Peyer's patch (tissue), 4 donors: ENCODE results near the gene SUGP1. TPM values are rescaled to one million over a fixed set of nuclear protein-coding genes. Genes with fewer than 3 reads are reported as not detected.
"Not testable (repeated sequence)": the region's sequence is repeated elsewhere in the genome, so short reads cannot be mapped to it uniquely, and the experiment has no call there.

Source experiments
- DNase-seq, 3 donors: peaks; one replicate each; pipeline ENCODE4 v3.0.0-alpha.2; 2017 to 2019
- H3K27ac ChIP-seq, 4 donors: fragments of 200-600 bp; sonication (generic); one replicate each; pipeline ENCODE4 v1.5.1; 2016 to 2019
- H3K27me3 ChIP-seq, 2 donors: fragments of 200-600 bp; sonication (generic); one replicate each; pipeline ENCODE4 v1.5.1; 2019
- H3K36me3 ChIP-seq, 3 donors: fragments of 200-600 bp; sonication (generic); one replicate each; pipeline ENCODE4 v1.5.1; 2016 to 2019
- H3K4me1 ChIP-seq, 4 donors: fragments of 200-600 bp; sonication (generic); one replicate each; pipeline ENCODE4 v1.5.1; 2016 to 2019
- H3K4me3 ChIP-seq, 4 donors: fragments of 200-600 bp; sonication (generic); 1 replicate in 3 of 4; 2 replicates in 1 of 4; pipeline ENCODE4 v1.5.1; 2016 to 2019; ENCODE audit warnings: mild to moderate bottlenecking in 1 of 4
- H3K9me3 ChIP-seq, 4 donors: fragments of 200-600 bp; sonication (generic); one replicate each; pipeline ENCODE4 v1.5.1; 2016 to 2019; ENCODE audit warnings: mild to moderate bottlenecking in 1 of 4
- CTCF ChIP-seq, 6 experiments: fragments of 450-650 bp in 4 of 6; fragments of 200-600 bp in 2 of 6; sonication (generic) in 1 of 6; IDR thresholded peaks; one replicate each; pipeline ENCODE4 v1.5.1; 2017 to 2019; ENCODE audit warnings: antibody characterized with exemption in 6 of 6, mild to moderate bottlenecking in 3 of 6, moderate library complexity in 1 of 6
- POLR2A ChIP-seq, 2 donors: fragments of 450-650 bp; IDR thresholded peaks; one replicate each; pipeline ENCODE4 v1.5.1; 2017; ENCODE audit warnings: antibody characterized with exemption in 2 of 2, mild to moderate bottlenecking in 2 of 2, moderate library complexity in 2 of 2
- total RNA-seq, 4 donors: library from RNA; depleted of rRNA; stranded (reverse); fragments of >200 nt; gene quantifications; one replicate each; pipeline ENCODE4 v1.1.0, GENCODE V29; 2016

The SUGP1 gene
- total RNA-seq, 4 donors from 2014 or later, result 49.5 to 58.6 (median 55.2) TPM

- H3K27me3 ChIP-seq, result no peaks in the 10 kb centered on the region
- DNase-seq, result no peak
- TF ChIP-seq POLR2A (IDR thresholded peaks at IDR 0.05) (no peak), CTCF (IDR thresholded peaks at IDR 0.05) (no peak)
- H3K9me3 ChIP-seq, result no peaks in the 10 kb centered on the region
- H3K27ac ChIP-seq, result no peak overlapping the region
- peaks cover 0 to 84% (median 2%) of the 10 kb centered on the region in 3 donors for H3K36me3 ChIP-seq
- no peaks in the 10 kb centered on the region for H3K4me1 ChIP-seq
- no peak overlapping the region for H3K4me3 ChIP-seq
These were observed 33.7 kb upstream of the SUGP1 start for GRCh38 chr19:19354007-19354406.

GRCh38 chr19:19352823-19353222, 32.5 kb upstream of the SUGP1 start:
- no peak for DNase-seq
- Histone ChIP-seq H3K4me1 (no peaks in the 10 kb centered on the region), H3K9me3 (no peaks in the 10 kb centered on the region), H3K27me3 (no peaks in the 10 kb centered on the region), H3K27ac (no peak overlapping the region), H3K4me3 (no peak overlapping the region), H3K36me3 (peaks cover 0 to 92% (median 3%) of the 10 kb centered on the region in 3 donors)
- TF ChIP-seq CTCF (IDR thresholded peaks at IDR 0.05) (no peak), POLR2A (IDR thresholded peaks at IDR 0.05) (no peak)

GRCh38 chr19:19350756-19351155, 30.4 kb upstream of the SUGP1 start:
- DNase-seq, result not testable (repeated sequence)

GRCh38 chr19:19349365-19349764, 29.1 kb upstream of the SUGP1 start:
- Histone ChIP-seq H3K4me1 (no peaks in the 10 kb centered on the region), H3K27ac (no peak overlapping the region), H3K9me3 (no peaks in the 10 kb centered on the region), H3K4me3 (no peak overlapping the region), H3K36me3 (peaks cover 0 to 97% (median 3%) of the 10 kb centered on the region in 3 donors), H3K27me3 (no peaks in the 10 kb centered on the region)
- no peak for TF ChIP-seq POLR2A (IDR thresholded peaks at IDR 0.05)
- no peak for TF ChIP-seq CTCF (IDR thresholded peaks at IDR 0.05)
- no peak for DNase-seq

More at GRCh38 chr19:19350756-19351155, 30.4 kb upstream of the SUGP1 start:
- H3K27ac ChIP-seq, H3K27me3 ChIP-seq, H3K9me3 ChIP-seq, H3K4me1 ChIP-seq, H3K4me3 ChIP-seq: not testable (repeated sequence)
- peaks cover 0 to 97% (median 3%) of the 10 kb centered on the region in 3 donors for H3K36me3 ChIP-seq

- H3K36me3 ChIP-seq, result peaks cover 0 to 97% (median 3%) of the 10 kb centered on the region in 3 donors
- H3K9me3 ChIP-seq, result no peaks in the 10 kb centered on the region
These were observed 28.0 kb upstream of the SUGP1 start for GRCh38 chr19:19348266-19348665.

More at GRCh38 chr19:19348266-19348665, 28.0 kb upstream of the SUGP1 start:
- DNase-seq, result no peak
- H3K4me3 ChIP-seq, result no peak overlapping the region
- H3K27me3 ChIP-seq, result no peaks in the 10 kb centered on the region
- TF ChIP-seq POLR2A (IDR thresholded peaks at IDR 0.05), result no peak
- no peak for TF ChIP-seq CTCF (IDR thresholded peaks at IDR 0.05)
- H3K4me1 ChIP-seq, result no peaks in the 10 kb centered on the region
- no peak overlapping the region for H3K27ac ChIP-seq
